HG03159 (cell line): Measurements from ENCODE around the gene SH3BP1.
"Not testable (repeated sequence)": the region's sequence is repeated elsewhere in the genome, so short reads cannot be mapped to it uniquely, and the experiment has no call there.

Source experiments
- ATAC-seq: cut with Tn5 transposase; IDR thresholded peaks from one replicate; pipeline ENCODE4 v1.9.1; 2021; ENCODE audit warnings: mild to moderate bottlenecking, moderate library complexity; ENCODE audit not compliant: unreplicated experiment

SH3BP1 gene

GRCh38 chr22:37633089-37633624 is 6.3 kb upstream of the SH3BP1 start:
- peak; percentile 41 for ATAC-seq

- peak; percentile 45 for ATAC-seq
These were observed 5.6 kb upstream of the SH3BP1 start for GRCh38 chr22:37633625-37634416.

DNA sequence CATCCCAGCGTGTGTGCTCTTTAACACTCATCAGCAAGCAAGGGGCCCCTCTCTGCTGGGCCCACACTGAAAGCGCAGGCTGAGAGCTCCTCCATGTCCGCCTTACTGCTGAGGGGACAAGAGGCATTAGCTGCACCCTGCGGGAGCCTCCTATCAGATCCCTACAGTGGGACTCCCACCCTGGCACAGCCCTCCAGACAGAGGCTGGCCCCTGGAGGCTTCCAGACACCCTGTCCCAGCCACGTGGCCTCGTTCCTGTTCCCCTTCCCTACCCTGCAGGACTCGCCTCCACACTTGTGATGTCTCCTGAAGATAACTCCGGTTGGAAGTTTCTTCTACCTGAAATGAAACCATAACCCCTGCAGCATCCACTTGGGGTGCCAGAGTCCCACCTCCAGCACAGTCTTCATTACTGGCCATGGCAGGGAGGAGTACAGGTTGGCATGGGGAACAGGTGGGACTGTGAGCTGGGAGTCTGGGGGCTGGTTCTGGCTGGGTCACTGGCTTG is 5.0 kb upstream of the SH3BP1 start:
- ATAC-seq, result no peak

GRCh38 chr22:37635157-37635556 is 4.3 kb upstream of the SH3BP1 start:
- ATAC-seq, result no peak

DNA sequence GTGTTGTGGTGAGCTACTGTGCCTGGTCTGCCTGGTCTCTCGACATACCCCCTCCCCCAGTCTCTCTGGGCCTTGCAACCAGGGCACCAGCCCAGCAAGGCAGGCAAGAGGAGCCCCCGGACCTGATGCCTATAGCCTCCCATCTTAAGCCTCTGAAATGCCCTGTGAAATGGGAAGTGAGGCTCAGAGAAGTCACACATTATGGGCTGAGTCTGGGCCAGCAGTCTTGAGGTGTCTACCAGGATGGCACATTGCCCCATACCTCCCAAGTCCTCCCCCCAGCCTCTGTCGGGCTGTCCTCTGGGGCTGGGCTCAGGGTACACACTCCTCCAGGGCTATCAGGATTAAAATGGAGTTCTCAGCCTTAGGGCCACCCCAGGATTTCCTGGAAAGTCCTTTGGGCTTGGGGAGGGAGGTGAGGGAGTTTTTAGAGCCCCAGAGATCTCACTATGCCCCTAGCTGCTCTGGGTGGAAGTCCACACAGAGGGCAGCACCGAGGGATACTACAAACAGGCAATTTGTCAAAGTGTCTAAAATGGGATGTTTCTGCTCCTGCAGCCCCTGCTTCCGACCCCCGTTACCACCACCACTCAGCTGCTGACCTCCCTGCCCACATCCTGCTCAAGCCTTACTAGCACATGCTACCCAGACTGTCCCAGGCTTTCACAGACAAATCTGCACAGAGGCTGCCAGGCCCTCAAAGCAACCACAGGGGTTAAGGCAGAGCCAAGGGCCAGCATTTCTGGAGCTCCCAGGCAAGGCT is 3.1 kb upstream of the SH3BP1 start:
- no peak for ATAC-seq

DNA sequence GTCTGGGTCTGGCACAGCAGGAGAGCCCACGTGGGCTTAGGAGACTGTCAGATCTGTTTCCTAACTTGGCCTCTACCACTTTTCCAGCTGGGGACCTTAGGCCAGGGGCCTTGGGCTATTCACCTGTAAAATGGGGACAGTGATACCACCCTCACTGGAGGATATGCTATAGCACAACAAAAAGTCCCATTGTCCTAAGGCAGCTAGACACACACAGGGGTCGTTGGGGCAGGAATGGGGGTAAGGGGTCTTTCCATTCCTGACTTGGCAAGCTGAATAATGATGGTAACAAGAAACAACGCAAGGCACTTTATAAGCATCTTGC is 2.6 kb upstream of the SH3BP1 start:
- no peak for ATAC-seq

GRCh38 chr22:37638391-37639069 is 939 bp upstream of the SH3BP1 start:
- no peak for ATAC-seq

- no peak for ATAC-seq
These were observed 512 bp downstream of the SH3BP1 start for GRCh38 chr22:37639771-37640590.

GRCh38 chr22:37640591-37641560 is 1.4 kb downstream of the SH3BP1 start:
- no peak for ATAC-seq

DNA sequence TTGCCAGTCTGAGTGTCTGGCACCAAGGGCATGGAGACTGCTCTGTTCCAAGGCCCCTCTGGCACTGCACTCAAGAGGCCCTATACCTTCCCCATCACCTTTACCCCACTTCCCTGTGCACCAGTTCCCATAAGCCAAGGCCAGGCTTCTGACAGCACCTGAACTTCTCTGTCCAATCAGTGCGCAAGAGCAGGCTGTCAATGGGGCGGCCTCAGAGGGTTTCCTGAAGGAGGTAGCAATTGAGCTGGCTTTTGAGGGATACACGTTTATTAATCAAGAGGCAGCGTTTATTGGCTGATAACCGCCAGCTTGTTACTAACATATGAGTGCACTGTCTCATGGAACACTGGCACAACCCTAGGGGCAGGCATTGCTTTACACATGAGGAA is 2.1 kb downstream of the SH3BP1 start:
- no peak for ATAC-seq

DNA sequence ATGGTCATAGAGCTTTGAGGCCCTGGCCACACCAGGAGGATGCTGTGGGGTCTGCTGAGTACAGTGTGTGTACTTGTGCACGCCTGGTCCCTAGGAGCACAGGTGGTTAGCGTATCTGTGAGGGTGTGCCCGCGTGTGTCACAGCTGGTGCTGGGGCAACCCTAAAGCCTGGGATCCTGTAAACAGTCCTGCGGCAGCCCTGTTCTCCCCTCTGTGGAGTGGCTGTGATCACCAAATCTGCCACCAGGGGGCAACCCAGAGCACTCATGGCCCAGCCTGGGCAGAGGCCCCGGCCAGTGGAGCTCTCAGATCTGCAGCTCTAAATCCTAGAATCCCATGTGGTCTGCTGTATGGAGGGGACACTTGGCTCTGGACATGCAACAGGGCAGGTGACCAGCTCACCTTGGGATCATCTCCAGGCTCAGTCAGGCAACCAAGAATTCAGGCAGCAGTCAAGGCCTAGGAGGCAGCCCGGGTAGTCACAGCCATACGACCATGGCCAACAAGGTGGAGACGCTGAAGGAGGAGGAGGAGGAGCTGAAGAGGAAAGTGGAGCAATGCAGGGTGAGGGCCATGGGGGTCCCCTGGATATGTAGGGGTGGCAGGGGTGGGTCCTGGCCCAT is 3.9 kb downstream of the SH3BP1 start:
- no peak for ATAC-seq

DNA sequence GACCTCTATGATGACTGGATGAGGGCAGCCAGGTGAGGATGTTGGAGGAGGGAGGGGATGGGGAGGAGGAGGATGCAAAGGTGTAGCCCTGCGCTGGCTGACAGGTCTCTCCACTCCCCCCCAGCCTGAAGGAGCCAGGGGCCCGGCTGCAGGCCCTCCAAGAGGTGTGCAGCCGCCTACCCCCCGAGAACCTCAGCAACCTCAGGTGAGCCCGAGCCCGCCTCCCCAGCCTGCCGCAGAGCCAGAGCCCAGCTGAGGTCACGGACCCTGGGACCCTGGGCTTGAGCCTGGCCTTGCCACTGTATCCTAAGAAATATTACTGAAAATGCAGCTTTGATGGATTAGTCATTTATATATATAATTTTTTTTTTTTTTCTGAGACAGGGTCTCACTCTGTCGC is 7.8 kb downstream of the SH3BP1 start:
- no peak for ATAC-seq

- no peak for ATAC-seq
These were observed 8.5 kb downstream of the SH3BP1 start for GRCh38 chr22:37647928-37648327.

- ATAC-seq, result no peak
These were observed 11.1 kb downstream of the SH3BP1 start for GRCh38 chr22:37650463-37651136.

DNA sequence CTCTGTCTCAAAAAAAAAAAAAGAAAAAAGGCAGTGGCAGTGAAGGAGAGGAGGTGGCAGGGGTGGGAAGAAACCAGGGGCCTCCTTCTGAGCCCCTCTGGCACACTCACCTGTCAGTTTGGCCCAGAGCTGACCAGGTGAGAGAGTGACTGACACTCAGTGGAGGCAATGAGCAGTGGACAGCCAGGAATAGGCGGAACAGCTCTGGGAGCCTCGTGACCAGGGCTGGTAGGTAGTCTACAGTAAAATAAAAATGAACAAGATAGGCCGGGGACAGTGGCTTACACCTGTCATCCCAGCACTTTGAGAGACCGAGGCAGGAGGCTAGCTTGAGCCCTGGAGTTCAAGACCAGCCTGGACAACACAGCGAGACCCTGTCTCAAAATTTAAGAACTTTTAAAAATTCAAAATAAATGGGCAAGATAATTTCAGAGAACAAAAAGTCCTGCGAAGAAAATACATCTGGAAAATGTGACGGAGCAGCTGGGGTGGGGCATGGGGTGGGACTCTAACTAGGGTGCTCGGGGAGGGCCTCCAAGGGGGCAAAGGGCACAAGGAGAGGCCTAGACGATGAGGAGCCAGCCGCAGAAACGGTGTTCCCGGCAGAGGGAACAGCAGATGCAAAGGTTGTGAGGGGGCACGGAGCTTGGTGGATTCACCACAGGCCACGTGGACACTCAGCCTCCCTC is 15.2 kb downstream of the SH3BP1 start:
- no peak for ATAC-seq

DNA sequence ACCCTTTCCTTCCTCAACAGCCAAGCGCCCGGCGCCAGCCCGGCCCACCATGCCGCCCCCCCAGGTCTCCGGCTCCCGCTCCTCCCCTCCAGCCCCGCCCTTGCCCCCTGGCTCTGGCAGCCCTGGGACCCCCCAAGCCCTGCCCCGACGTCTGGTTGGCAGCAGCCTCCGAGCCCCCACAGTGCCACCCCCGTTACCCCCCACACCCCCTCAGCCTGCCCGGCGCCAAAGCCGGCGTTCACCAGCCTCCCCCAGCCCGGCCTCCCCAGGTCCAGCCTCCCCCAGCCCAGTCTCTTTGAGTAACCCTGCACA is 15.7 kb downstream of the SH3BP1 start:
- ATAC-seq, result no peak

DNA sequence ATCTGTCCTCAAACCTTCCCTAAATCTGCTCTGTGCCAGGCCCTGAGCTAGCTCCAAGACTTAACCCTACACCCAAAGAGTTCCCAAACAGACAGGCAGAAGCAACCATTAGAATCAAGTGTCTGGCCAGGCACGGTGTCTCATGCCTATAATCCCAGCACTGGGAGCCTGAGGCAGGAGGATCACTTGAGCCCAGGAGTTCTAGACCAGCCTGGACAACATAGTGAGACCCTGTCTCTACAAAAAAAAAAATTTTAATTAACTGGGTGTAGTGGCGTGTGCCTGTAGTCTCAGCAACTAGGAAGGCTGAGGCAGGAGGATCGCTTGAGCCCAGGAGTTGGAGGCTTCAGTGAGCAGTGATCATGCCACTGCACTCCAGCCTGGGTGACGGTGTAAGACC is 17.1 kb downstream of the SH3BP1 start:
- not testable (repeated sequence) for ATAC-seq

DNA sequence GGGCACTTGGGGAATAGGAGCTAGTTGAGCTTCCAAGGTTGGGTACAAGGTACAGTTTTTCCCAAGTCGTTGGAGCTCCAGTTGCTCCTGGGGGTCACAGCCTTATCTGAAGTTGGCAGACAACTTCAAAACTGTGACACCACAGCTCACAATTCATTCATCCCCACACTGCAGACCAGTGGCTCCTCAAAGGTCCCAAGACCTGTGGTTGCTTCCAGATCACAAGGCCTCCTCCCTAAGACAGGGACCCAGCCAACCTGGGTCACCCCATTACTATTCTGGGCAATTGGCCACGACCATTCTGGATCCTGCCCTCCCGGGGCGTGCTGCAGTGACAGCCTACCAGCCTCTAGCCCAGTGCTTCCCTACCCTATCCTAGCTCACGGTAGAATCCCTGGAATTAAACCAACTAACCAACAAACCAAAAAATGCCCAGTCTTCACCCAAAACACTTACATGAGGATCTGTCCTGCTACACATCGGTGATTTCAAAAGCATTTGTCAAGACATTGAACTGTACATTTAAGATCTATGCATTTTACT is 18.2 kb downstream of the SH3BP1 start:
- peak; percentile 16 for ATAC-seq
